GM10266 (cell line): ENCODE data around the gene SLTM.
"Not testable (repeated sequence)": the region's sequence is repeated elsewhere in the genome, so short reads cannot be mapped to it uniquely, and the experiment has no call there.

Experiments
- DNase-seq: peaks from one replicate; pipeline ENCODE4 v3.0.0; 2012; ENCODE audit errors: extremely low spot score
- CTCF ChIP-seq: IDR thresholded peaks from 2 replicates; pipeline ENCODE4 v1.5.1; 2012; ENCODE audit warnings: mild to moderate bottlenecking, low read depth; ENCODE audit not compliant: control insufficient read depth, insufficient read depth; ENCODE audit errors: missing control alignments

Gene SLTM

GRCh38 chr15:58870451-58870850 is 63.0 kb downstream of the SLTM start:
- DNase-seq, result no peak
- TF ChIP-seq CTCF, result no peak

DNA sequence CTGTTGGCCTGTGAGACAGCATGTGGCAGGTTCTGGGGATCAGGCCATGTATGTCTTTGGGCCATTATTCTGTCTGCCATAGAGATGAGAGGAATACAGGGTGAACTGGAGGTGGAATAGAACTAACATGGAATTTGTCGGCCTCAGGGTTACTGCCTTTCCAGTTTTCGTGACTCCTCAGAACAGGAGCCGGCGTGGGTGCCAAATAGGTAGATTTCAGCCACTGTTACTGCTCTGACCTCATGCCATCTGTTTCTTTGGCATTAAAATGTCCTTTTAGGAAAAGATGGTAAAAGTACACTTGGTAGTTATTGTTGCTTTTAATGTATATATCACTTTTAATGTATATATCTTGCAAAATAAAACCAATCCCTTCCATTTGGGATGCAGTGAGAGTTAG is 65.6 kb downstream of the SLTM start:
- DNase-seq, result no peak

GRCh38 chr15:58865425-58865880 is 68.0 kb downstream of the SLTM start:
- no peak for DNase-seq
- TF ChIP-seq CTCF, result no peak

More for the DNA sequence above, 65.6 kb downstream of the SLTM start:
- TF ChIP-seq CTCF, result no peak

GRCh38 chr15:58864602-58865424 is 68.7 kb downstream of the SLTM start:
- no peak for DNase-seq
- TF ChIP-seq CTCF, result no peak

GRCh38 chr15:58862326-58862725 is 71.2 kb downstream of the SLTM start:
- no peak for TF ChIP-seq CTCF
- DNase-seq, result no peak

GRCh38 chr15:58856621-58857020 is 76.9 kb downstream of the SLTM start:
- DNase-seq, result not testable (repeated sequence)

DNA sequence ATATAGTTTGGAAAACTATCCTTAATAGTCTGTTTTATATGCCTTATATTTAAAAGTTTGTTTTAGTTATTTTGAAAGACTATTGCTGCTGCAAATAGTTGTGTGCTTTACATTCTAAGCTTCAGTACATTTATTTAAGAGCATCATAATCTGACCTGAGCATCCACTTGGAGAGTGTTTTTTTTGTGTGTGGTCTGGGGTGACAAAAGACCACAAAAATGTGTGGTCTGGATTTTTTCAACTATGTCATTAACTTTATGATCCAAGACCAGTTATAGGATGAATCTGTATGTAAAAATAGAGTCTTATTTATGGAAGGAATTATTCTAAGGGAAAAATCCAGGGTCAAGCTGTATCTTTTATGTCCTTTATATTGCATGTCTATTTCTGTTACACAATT is 77.4 kb downstream of the SLTM start:
- TF ChIP-seq CTCF, result no peak
- DNase-seq, result no peak

DNA sequence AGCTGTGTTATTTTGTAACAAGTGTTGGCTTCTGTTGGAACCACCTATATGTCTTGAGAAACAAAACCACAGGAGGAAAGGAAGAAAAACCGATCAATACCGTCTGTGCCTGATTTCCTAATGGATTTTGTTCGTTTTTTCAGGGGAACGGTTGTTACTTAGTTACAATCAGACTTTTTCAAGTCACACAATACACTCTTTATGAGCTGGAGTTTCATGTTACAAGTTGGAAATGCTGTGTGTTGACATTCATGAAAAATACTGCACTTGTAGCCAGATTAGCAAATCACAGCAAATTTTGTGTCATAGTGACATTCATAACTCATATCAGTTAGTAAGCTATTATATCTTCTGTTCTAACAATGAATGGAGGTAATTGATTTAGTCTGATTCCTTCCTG is 78.9 kb downstream of the SLTM start:
- no peak for TF ChIP-seq CTCF
- DNase-seq, result no peak
